Measurements from ENCODE around the gene PCDHGA1. TPM values are rescaled to one million over a fixed set of nuclear protein-coding genes. Genes with fewer than 3 reads are reported as not detected.

The PCDHGA1 gene
- total and polyA plus RNA-seq, 9 of the 15 experiments (the other 6 are each of a cell fraction or from before 2014, with no cell fraction given): 0.05 to 0.26 (median 0.18) TPM; not detected in 2

DNA sequence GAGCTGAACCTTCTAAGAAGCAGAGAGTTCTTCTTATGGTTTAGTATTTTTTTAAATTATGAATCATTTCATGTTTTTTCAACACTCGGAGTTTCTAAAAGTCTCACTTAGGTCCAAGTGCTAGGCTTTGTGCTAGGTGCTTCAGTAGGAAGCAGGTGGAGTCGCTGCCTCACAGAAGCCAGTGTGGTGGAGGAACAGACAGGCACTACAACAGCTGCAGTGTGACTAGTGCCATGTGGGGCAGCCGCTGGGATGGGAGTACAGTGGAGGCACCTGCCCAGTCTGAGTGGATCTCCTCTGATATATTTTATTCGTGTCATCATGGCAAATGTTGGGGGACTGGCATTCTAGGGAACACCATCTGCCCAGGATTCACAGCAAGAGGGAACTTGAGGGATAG, 173.9 kb downstream of the PCDHGA1 start:
- no peak overlapping the region for H3K4me3 ChIP-seq
- no peaks in the 10 kb centered on the region for H3K79me2 ChIP-seq (ENCODE audit: control insufficient read depth, insufficient read depth, low read length)
- peaks cover 11 to 29% of the 10 kb centered on the region in 2 experiments; a peak in 4 of 5 replicates for H3K27me3 ChIP-seq (ENCODE audit: control insufficient read depth in 2 of 2, insufficient read depth in 2 of 2, low read length in 2 of 2)
- no peaks in the 10 kb centered on the region for H4K20me1 ChIP-seq (replicated peaks; ENCODE audit: control insufficient read depth, insufficient read depth, low read length)
- CTCF ChIA-PET (ENCODE audit: low intra/inter-chr PET ratio): no interaction called here
- 2% methylated on average over 4 of the region's 4 CpGs for WGBS (ENCODE audit: insufficient coverage, low coverage, missing lambda C conversion rate)
- TF ChIP-seq, protein P1, sequence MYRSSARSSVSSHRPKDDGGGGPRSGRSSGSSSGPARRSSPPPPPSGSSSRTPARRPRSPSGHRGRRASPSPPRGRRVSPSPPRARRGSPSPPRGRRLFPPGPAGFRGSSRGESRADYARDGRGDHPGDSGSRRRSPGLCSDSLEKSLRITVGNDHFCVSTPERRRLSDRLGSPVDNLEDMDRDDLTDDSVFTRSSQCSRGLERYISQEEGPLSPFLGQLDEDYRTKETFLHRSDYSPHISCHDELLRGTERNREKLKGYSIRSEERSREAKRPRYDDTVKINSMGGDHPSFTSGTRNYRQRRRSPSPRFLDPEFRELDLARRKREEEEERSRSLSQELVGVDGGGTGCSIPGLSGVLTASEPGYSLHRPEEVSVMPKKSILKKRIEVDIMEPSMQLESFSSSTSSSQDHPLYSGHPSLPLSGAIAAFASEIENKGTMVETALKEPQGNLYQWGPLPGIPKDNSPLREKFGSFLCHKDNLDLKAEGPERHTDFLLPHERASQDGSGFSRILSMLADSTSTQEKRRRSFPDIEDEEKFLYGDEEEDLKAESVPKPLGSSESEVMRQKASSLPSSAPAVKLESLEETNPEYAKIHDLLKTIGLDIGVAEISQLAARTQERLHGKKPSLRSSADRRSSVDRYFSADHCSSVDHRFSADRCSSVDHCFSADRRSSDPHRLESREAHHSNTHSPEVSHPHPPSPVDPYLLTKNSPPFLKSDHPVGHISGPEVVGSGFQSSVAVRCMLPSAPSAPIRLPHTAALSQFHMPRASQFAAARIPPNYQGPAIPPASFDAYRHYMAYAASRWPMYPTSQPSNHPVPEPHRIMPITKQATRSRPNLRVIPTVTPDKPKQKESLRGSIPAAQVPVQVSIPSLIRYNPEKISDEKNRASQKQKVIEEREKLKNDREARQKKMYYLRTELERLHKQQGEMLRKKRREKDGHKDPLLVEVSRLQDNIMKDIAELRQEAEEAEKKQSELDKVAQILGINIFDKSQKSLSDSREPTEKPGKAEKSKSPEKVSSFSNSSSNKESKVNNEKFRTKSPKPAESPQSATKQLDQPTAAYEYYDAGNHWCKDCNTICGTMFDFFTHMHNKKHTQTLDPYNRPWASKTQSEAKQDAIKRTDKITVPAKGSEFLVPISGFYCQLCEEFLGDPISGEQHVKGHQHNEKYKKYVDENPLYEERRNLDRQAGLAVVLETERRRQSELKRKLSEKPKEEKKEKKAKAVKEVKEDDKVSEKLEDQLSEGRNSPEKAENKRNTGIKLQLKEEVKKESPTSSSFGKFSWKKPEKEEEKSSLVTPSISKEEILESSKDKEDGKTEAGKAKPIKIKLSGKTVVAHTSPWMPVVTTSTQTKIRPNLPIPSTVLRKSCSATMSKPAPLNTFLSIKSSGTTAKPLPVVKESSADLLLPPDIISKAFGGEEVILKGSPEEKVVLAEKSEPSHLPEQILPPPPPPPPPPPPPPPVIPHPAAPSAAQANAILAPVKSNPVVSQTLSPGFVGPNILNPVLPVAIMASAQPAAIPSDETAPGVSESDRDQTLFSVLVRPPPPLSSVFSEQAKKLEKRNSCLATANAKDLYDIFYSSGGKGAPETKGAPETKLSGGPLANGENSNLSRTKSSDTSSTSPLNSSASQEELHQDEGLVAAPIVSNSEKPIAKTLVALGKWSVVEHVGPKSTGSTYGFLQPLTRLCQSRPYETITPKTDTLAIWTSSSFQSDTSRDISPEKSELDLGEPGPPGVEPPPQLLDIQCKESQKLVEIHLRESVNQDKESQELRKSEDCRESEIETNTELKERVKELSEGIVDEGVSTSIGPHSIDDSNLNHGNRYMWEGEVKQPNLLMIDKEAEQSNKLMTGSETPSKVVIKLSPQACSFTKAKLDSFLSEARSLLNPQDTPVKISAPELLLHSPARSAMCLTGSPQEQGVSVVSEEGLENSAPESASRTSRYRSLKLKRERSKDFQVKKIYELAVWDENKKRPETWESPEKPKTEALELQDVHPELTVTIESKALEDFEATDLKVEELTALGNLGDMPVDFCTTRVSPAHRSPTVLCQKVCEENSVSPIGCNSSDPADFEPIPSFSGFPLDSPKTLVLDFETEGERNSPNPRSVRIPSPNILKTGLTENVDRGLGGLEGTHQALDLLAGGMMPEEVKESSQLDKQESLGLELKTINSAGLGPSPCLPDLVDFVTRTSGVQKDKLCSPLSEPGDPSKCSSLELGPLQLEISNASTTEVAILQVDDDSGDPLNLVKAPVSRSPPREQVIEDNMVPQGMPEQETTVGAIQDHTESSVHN (IDR thresholded peaks at IDR 0.05; ENCODE audit: borderline replicate concordance in 1 of 2, low read depth in 1 of 2): no peak
- TF ChIP-seq NCOR1 (IDR thresholded peaks at IDR 0.05): no peak
- TF ChIP-seq BRF1 (IDR thresholded peaks at IDR 0.05; ENCODE audit: borderline replicate concordance, extremely low read depth, insufficient read length): no peak
- no peak for TF ChIP-seq CBX5 (IDR thresholded peaks at IDR 0.05; ENCODE audit: borderline replicate concordance, low read depth)
- no peak for TF ChIP-seq SIN3B (IDR thresholded peaks at IDR 0.05; ENCODE audit: low read depth)
- no peak for TF ChIP-seq YBX1 (IDR thresholded peaks at IDR 0.05)
- TF ChIP-seq, protein P2, sequence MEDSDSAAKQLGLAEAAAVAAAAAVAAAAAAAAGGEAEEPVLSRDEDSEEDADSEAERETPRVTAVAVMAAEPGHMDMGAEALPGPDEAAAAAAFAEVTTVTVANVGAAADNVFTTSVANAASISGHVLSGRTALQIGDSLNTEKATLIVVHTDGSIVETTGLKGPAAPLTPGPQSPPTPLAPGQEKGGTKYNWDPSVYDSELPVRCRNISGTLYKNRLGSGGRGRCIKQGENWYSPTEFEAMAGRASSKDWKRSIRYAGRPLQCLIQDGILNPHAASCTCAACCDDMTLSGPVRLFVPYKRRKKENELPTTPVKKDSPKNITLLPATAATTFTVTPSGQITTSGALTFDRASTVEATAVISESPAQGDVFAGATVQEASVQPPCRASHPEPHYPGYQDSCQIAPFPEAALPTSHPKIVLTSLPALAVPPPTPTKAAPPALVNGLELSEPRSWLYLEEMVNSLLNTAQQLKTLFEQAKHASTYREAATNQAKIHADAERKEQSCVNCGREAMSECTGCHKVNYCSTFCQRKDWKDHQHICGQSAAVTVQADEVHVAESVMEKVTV (CRISPR knock-in tag; IDR thresholded peaks at IDR 0.05): no peak
- TF ChIP-seq MYC (IDR thresholded peaks at IDR 0.05; ENCODE audit: low read depth, low read length): no peak
- no peak for TF ChIP-seq MYC (CRISPR knock-in tag; IDR thresholded peaks at IDR 0.05; ENCODE audit: borderline replicate concordance, low read depth)
- TF ChIP-seq PTRF (tag; IDR thresholded peaks at IDR 0.05): no peak
- TF ChIP-seq GTF2F1 (IDR thresholded peaks at IDR 0.05; ENCODE audit: low read depth, low read length): no peak
- POLR2A ChIA-PET: no interaction called here
- no peaks in the 10 kb centered on the region for H3K9me1 ChIP-seq (ENCODE audit: control insufficient read depth, insufficient read depth, low read length)
- FAIRE-seq: no peak
- H2AFZ ChIP-seq (ENCODE audit: low read depth, low read length): no peak overlapping the region
- no peaks in the 10 kb centered on the region for H3K9me3 ChIP-seq (replicated peaks; ENCODE audit: control insufficient read depth, insufficient read depth, low read depth, low read length)
- intact Hi-C loops (cut with micrococcal nuclease): no loop called here
- H3K4me2 ChIP-seq (ENCODE audit: insufficient read depth, low read length): no peak overlapping the region
- no peaks in the 10 kb centered on the region for H3K36me3 ChIP-seq (ENCODE audit: control insufficient read depth, insufficient read depth, low read length)
- H3K4me1 ChIP-seq (replicated peaks in 1 of 2; ENCODE audit: control insufficient read depth in 2 of 2, insufficient read depth in 2 of 2, low read length in 2 of 2): no peaks in the 10 kb centered on the region
- H3K27ac ChIP-seq (ENCODE audit: extremely low read depth, low read depth, low read length): no peak overlapping the region
- in situ Hi-C loops (cut with MboI): no loop called here
- BruUV-seq (replicated peaks): no TSS peak
- H3K9ac ChIP-seq (ENCODE audit: insufficient read depth in 1 of 2, low read depth in 2 of 2, low read length in 2 of 2): no peak overlapping the region
- ATAC-seq: no peak
- no peak for DNase-seq (ENCODE audit: extremely low read depth in 1 of 4, low spot score in 3 of 4)

Measured in K562 (cell line).